NCI-H1105 (cell line): Measurements from ENCODE around the gene PPP1R18.
"Not testable (repeated sequence)": the region's sequence is repeated elsewhere in the genome, so short reads cannot be mapped to it uniquely, and the experiment has no call there.

Experiments used
- DNase-seq: peaks from one replicate; lab custom pipeline; 2025; lab: John Stamatoyannopoulos, UW

PPP1R18 gene

GRCh38 chr6:30686009-30686907 is at the start of gene PPP1R18:
TSS of gene PPP1R18 (minus strand) at chr6:30686645. CDS start at chr6:30686018, 627 bp downstream.
- peak; percentile 36 for DNase-seq

GRCh38 chr6:30735668-30736314 is 49.3 kb upstream of the PPP1R18 start:
- no peak for DNase-seq

DNA sequence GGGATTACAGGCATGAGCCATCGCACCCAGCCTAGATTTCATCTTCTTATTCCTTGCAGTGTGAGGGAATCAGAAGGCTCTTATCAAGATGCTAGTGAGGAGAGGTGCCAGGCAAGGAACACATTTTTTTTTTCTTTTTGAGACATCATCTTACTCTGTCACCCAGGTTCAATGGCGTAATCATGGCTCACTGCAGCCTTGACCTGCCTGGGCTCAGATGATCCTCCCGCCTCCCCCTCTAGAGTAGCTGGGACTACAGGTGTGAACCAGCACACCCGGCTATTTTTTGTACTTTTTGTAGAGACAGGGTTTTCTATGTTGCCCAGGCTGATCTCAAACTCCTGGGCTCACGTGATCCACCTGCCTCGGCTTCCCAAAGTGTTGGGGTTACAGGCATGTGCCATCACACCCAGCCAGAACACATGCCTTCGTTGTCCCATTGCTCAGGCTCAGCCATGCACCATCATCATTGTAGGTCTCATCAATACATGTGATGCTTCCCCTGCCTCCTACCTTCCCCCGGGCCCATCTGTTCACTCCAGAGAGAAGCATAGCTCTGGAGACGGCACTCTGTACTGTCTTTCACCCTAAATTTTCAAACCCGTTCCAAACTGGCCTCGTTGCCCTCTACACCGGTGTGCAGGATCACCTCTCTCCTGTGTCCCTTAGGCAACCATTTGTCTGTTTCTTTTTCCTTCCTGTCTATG is 45.9 kb upstream of the PPP1R18 start:
- DNase-seq, result no peak

GRCh38 chr6:30730601-30731435 is 44.4 kb upstream of the PPP1R18 start:
- peak; percentile 83 for DNase-seq

DNA sequence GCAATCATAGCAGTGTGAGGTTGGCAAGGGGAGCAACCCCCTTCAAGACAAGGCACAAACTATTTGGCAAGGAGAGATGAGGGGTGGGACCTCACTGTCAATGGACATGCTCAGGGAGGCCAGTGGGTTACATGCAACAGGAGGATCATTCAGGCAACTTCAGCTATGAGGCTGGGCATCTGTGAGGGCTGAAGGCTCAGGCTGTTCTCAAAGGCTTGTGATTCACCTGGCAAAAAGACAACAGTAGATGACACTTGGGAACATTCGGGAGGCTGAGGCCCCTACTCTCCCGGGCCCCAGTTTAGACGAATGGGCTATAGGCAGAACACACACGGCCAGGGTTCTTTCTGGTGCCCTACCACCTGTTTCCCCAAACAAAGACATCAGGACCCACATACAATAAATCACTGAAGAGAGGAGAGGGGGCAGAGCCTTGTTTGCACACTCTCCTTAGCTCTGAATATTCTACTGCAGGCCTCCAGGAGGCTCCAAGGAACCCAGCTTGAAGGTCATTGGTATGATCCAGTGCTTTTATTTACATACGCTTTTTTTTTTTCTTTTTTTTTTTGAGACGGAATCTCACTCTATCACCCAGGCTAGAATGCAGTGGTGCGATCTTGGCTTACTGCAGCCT is 41.6 kb upstream of the PPP1R18 start:
- DNase-seq, result no peak

DNA sequence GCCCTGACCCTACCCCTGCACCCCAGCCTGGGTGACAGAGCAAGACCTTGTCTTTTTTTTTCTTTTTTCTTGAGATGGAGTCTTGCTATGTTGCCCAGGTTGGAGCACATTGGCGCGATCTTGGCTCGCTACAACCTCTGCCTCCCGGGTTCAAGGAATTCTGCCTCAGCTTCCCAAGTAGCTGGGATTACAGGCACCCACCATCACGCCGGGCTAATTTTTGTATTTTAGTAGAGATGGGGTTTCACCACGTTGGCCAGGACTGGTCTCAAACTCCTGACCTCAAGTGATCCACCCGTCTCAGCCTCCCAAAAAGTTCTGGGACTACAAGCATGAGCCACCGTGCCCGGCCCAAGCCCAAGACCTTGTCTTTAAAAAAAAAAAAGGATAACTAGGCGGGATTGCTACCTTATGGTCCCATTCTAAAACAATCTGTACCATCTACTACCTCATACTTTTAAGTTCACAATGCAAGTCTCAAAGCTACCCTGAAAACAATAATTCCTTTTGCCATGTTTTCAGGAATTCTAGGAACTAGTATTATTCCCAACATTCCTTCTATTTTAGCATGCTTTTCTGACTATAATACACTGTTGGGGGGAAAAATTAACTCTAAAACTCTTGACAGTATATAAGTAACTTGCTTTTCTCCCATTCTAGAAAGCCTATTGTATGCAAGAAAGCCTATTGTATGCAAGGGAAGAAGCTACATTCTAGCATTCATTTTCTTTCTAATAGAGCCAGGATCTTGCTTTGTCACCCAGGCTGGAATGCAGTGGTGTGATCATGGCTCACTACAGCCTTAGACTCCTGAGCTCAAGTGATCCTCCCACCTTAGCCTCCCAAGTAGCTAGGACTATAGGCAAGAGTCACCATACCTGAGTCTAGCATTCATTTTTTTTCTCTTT is 40.3 kb upstream of the PPP1R18 start:
- DNase-seq, result no peak

DNA sequence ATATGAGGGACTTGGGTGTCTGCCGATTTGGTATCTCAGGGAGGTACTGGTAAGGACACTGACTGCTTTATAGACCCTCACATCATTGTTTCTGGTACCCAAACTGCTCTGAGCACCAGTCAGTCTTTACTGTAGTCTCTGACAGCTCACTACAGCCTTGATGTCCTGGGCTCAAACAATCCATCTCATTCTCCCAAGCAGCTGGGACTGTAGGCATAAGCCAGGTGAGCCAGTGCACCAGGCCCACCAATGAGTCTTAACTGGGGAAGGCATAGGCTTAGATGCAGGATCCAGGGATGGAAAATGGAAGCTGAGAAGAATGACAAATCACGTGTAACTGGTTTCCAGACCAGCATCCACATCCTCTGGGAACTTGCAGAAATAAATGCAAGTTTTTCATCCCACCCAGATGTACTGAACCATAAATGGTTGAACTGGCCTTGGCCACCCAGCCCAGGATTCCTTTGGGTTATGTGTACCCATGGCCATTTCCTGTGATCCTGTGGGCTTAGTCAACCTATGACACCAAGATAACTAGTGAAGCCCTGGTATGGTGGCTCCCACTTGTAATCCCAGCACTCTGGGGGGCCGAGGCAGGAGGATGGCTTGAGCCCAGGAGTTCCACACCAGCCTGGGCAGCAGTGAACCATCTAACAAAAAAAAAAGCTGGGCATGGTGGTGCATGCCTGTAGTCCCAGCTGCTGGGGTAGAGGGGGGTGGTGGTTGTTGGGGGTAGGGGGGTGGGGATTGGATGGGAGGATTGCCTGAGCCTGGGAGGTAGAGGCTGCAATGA is 39.5 kb upstream of the PPP1R18 start:
- no peak for DNase-seq

DNA sequence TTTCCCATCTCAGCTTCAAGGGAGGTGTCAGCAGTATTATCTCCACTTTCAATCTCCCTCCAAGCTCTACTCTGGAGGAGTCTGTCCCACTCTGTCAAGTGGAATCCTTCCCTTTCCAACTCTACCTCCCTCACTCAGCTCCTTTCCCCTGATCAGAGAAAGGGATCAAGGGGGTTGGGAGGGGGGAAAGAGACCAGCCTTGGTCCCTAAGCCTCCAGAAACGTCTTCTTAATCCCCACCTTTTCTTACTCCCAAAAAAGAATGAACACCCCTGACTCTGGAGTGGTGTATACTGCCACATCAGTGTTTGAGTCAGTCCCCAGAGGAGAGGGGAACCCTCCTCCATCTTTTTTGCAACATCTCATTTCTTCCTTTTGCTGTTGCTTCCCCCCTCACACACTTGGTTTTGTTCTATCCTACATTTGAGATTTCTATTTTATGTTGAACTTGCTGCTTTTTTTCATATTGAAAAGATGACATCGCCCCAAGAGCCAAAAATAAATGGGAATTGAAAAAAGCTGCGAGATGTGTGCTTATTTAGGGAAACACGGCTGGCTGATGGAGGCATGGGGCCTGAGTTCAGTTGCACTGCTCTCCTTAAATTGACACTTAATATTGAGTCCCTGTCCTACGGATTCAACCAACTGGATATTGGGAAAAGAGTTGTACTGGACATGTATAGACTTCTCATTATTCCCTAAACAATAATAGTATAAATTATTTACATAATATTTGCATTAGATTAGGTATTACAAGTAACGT is 38.6 kb upstream of the PPP1R18 start:
- DNase-seq, result no peak

- DNase-seq, result not testable (repeated sequence)
These were observed 37.6 kb upstream of the PPP1R18 start for GRCh38 chr6:30723843-30724741.

GRCh38 chr6:30723159-30723842 is 36.9 kb upstream of the PPP1R18 start:
- not testable (repeated sequence) for DNase-seq

GRCh38 chr6:30722280-30723112 is 36.1 kb upstream of the PPP1R18 start:
- peak; percentile 51 for DNase-seq

GRCh38 chr6:30722025-30722279 is 35.5 kb upstream of the PPP1R18 start:
- not testable (repeated sequence) for DNase-seq

GRCh38 chr6:30721198-30722024 is 35.0 kb upstream of the PPP1R18 start:
- peak; percentile 91 for DNase-seq

DNA sequence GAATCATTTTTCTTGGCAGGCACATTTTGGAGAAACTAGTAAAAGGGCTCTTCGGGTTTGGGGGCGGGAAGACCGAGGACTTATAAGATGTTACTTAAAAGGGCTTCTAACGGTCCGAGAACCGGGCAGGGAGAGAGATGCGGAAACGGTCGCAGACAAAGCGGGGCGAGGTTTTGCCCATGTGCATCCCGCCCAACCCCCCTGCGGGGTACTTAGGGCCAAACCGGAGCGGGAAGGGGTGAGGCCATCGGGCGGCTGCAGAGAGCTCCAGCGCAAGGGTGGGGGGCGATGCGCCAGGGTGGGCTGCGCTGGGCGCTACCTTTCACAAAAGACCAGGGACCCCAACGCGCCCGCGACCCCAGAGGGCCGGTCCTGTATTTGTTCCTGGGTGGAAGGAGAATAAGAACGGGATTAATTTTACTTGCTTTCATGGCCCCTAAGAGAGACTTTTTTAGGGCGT is 34.3 kb upstream of the PPP1R18 start:
- DNase-seq, result peak; percentile 72
